MCF 10A (cell line): Measurements from ENCODE around the gene CAMKMT. TPM values are rescaled to one million over a fixed set of nuclear protein-coding genes. Genes with fewer than 3 reads are reported as not detected.
A peak's percentile ranks its signal among the peaks of the same experiment; 100 is the strongest.

Experiments
- BruUV-seq: library from RNA; stranded (reverse); fragments of 400-500 nt; replicated peaks from 2 replicates; lab custom pipeline; 2021; lab: Mats Ljungman, UMichigan
- CTCF ChIA-PET: fragments of 300-600 bp; sonication (Branson Sonifier 250); formaldehyde crosslinking; extraction: SDS; loops from one replicate; lab custom pipeline; 2021; ENCODE audit warnings: antibody characterized with exemption, inconsistent platforms; lab: Yijun Ruan, JAX
- POLR2A ChIA-PET: fragments of 300-600, 350-650 bp; sonication (Branson Sonifier 250); formaldehyde crosslinking; extraction: SDS; loops from one replicate; lab custom pipeline; 2020; ENCODE audit warnings: antibody characterized with exemption, inconsistent platforms; lab: Yijun Ruan, JAX
- DNase-seq: peaks from one replicate; pipeline ENCODE4 v3.0.0-alpha.2; 2018; ENCODE audit not compliant: unreplicated experiment
- H3K27ac Mint-ChIP-seq: one replicate; pipeline ENCODE4 v1.8.0; 2022; ENCODE audit warnings: mild to moderate bottlenecking, low read depth, mixed read lengths; ENCODE audit not compliant: unreplicated experiment
- H3K27me3 Mint-ChIP-seq: one replicate; pipeline ENCODE4 v1.8.0; 2022; ENCODE audit warnings: mixed read lengths; ENCODE audit not compliant: insufficient read depth, unreplicated experiment
- H3K36me3 Mint-ChIP-seq: one replicate; pipeline ENCODE4 v1.8.0; 2022; ENCODE audit warnings: mild to moderate bottlenecking, moderate library complexity, mixed read lengths; ENCODE audit not compliant: insufficient read depth, unreplicated experiment
- H3K4me1 Mint-ChIP-seq: one replicate; pipeline ENCODE4 v1.8.0; 2022; ENCODE audit warnings: mixed read lengths; ENCODE audit not compliant: insufficient read depth, unreplicated experiment
- H3K4me3 Mint-ChIP-seq: one replicate; pipeline ENCODE4 v1.8.0; 2022; ENCODE audit warnings: mild to moderate bottlenecking, moderate library complexity, mixed read lengths; ENCODE audit not compliant: unreplicated experiment
- H3K9me3 Mint-ChIP-seq: one replicate; pipeline ENCODE4 v1.8.0; 2022; ENCODE audit warnings: mixed read lengths; ENCODE audit not compliant: unreplicated experiment
- intact Hi-C: fragments of 100-400 bp; cut with micrococcal nuclease; formaldehyde crosslinking; loops from 2 replicates; pipeline ENCODE4 v1.14.1; 2022
- total RNA-seq: library from RNA; stranded (reverse); gene quantifications from 2 replicates; pipeline ENCODE4 v1.2.3, GENCODE V29; 2022
- TF ChIP-seq, protein P1 (sequence below): fragments of 200-600 bp; IDR thresholded peaks from one replicate; pipeline ENCODE4 v1.8.0; 2022; ENCODE audit warnings: antibody characterized with exemption, mild to moderate bottlenecking; ENCODE audit not compliant: unreplicated experiment

The CAMKMT gene
- total RNA-seq, 1 experiment from 2014 or later = 9.9 TPM

DNA sequence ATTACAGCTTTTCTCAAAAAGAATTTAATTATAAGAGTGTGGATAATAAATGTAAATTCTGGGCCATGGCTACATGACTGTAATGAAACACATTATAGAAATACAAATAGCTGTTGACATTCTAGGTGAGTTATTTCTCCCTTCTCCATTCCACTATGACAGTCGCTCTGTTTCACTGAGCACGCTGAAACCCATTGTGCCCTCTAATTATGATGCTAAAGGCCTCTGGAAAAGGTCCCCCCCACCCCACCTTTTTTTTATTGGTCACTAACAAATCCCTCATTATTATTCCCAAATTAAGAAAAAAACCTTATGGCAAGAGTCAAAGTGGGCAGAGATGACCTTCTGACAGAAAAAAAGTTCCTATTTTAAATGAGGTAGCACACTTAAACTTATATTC, 294.7 kb downstream of the CAMKMT start:
- Mint-ChIP-seq H3K9me3 (no peaks in the 10 kb centered on the region), H3K27ac (no peak overlapping the region), H3K4me3 (no peak overlapping the region), H3K4me1 (no peaks in the 10 kb centered on the region), H3K27me3 (no peaks in the 10 kb centered on the region), H3K36me3 (no peaks in the 10 kb centered on the region)
- BruUV-seq = no TSS peak
- POLR2A ChIA-PET = no interaction called here
- TF ChIP-seq, protein P1, sequence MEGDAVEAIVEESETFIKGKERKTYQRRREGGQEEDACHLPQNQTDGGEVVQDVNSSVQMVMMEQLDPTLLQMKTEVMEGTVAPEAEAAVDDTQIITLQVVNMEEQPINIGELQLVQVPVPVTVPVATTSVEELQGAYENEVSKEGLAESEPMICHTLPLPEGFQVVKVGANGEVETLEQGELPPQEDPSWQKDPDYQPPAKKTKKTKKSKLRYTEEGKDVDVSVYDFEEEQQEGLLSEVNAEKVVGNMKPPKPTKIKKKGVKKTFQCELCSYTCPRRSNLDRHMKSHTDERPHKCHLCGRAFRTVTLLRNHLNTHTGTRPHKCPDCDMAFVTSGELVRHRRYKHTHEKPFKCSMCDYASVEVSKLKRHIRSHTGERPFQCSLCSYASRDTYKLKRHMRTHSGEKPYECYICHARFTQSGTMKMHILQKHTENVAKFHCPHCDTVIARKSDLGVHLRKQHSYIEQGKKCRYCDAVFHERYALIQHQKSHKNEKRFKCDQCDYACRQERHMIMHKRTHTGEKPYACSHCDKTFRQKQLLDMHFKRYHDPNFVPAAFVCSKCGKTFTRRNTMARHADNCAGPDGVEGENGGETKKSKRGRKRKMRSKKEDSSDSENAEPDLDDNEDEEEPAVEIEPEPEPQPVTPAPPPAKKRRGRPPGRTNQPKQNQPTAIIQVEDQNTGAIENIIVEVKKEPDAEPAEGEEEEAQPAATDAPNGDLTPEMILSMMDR = no peak
- CTCF ChIA-PET = no interaction called here
- DNase-seq = no peak
- intact Hi-C loops = no loop called here

DNA sequence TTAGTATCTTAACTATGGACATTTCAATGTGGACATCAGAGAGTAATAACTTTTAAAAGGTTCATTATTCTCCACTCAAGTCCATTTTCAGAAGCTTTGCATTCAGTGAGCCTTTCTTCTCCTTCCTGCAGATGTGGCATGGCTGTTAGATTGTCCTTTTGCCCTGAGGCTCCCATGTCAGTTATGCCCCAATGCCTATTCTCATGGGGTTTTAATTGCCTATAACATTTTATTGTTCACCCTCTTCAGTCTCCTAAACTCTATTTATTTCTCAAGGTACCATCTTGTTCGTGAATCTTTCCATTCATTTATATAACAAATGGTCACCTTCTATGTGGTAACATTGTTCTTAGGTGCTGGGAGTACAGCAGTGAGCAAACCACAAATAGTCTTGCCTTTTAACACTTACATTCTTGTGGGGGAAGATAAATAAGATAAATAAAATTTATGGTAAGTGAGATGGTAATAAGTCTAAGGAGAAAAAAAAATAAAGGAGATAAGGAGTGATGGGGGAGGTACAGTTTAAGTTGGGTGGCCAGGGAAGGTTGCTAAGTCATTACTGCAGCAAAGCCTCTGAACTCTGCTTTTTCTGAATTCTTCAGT, 301.8 kb downstream of the CAMKMT start:
- no peak overlapping the region for H3K27ac Mint-ChIP-seq
- H3K36me3 Mint-ChIP-seq = no peaks in the 10 kb centered on the region
- no peak overlapping the region for H3K4me3 Mint-ChIP-seq
- TF ChIP-seq, protein P1 = no peak
- intact Hi-C loops = no loop called here
- no TSS peak for BruUV-seq
- no peaks in the 10 kb centered on the region for H3K9me3 Mint-ChIP-seq
- no peaks in the 10 kb centered on the region for H3K27me3 Mint-ChIP-seq
- ChIA-PET CTCF (interaction anchor here (0.5 kb wide), 1 partner anchor 191 kb away, joined by 3 read pairs; no protein-coding TSS in a partner anchor), POLR2A (no interaction called here)
- H3K4me1 Mint-ChIP-seq = no peaks in the 10 kb centered on the region
- DNase-seq = no peak

DNA sequence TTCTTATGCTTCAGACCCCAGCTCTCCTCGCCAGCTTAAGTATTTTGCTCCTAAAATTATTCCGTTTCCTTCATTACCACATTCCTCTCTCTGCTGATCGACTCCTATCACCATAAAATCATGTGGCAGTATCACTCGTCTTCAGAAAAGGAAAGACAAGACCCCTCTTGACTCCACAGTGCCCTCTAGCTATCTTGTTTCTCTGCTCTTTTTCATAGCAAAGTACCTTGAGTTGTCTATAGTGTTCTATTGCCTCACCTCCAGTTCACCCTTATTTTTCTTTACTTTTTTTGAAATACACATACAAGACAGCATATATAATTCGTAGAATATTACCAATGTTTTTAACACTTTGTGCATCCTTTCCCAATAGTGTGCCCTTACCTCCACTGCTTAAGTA, 306.6 kb downstream of the CAMKMT start:
- ChIA-PET POLR2A (interaction anchor here (0.5 to 0.6 kb wide), 3 partner anchors 8 to 432 kb away, joined by 3 read pairs; no protein-coding TSS in a partner anchor), CTCF (interaction anchor here (0.7 to 1.6 kb wide), 3 partner anchors 51 to 827 kb away, joined by 3 to 7 read pairs (median 3); no protein-coding TSS in a partner anchor)
- Mint-ChIP-seq H3K27me3 (no peaks in the 10 kb centered on the region), H3K27ac (no peak overlapping the region), H3K4me3 (no peak overlapping the region), H3K9me3 (no peaks in the 10 kb centered on the region), H3K36me3 (no peaks in the 10 kb centered on the region), H3K4me1 (no peaks in the 10 kb centered on the region)
- TF ChIP-seq, protein P1 = no peak
- peak; percentile 7 for DNase-seq
- intact Hi-C loops = no loop called here
- no TSS peak for BruUV-seq

DNA sequence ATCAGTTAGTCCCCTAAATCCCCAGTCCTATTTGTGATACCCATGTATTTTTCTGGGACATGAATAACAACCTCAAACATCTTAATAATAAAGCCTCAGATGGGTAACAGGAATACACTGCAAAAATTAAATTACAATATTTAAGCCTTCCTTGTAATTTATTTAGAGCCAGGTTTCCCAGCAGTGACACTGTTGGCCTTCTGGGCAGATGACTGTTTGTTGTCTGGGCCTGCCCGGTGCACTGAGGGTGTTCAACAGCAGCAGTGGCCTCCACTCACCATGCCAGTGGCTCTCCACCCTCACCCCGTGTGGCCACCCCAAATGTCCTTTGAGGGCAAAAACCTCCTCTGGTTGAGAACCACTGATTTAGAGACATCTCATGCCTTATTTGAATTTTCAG, 309.5 kb downstream of the CAMKMT start:
- POLR2A ChIA-PET = interaction anchor here (0.6 kb wide), 1 partner anchor 13 kb away, joined by 3 read pairs; no protein-coding TSS in a partner anchor
- Mint-ChIP-seq H3K36me3 (no peaks in the 10 kb centered on the region), H3K27ac (no peak overlapping the region), H3K4me1 (no peaks in the 10 kb centered on the region), H3K27me3 (no peaks in the 10 kb centered on the region), H3K9me3 (no peaks in the 10 kb centered on the region), H3K4me3 (no peak overlapping the region)
- intact Hi-C loops = no loop called here
- TF ChIP-seq, protein P1 = no peak
- no peak for DNase-seq
- no TSS peak for BruUV-seq
- CTCF ChIA-PET = no interaction called here
